A204.1 (cell line): ENCODE measurements around the gene PNMT.
"Not testable (repeated sequence)": the region's sequence is repeated elsewhere in the genome, so short reads cannot be mapped to it uniquely, and the experiment has no call there.

Source experiments
- FAIRE-seq: peaks from 2 replicates; lab custom pipeline; 2012; peaks lifted over from hg19 to GRCh38; lab: Jason Lieb, UNC

PNMT gene

DNA sequence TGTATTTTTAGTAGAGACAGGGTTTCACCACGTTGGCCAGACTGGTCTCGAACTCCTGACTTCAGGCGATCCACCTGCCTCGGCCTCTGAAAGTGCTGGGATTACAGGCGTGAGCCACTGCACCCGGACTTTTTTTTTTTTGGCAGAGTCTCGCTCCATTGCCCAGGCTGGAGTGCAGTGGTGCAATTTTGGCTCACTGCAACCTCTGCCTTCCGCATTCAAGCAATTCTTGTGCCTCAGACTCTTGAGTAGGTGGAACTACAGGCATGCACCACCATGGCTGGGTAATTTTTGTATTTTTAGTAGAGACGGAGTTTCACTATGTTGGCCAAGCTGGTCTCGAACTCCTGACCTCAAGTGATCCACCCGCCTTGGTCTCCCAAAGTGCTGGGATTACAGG, 42.8 kb downstream of the PNMT start:
- FAIRE-seq = not testable (repeated sequence)

DNA sequence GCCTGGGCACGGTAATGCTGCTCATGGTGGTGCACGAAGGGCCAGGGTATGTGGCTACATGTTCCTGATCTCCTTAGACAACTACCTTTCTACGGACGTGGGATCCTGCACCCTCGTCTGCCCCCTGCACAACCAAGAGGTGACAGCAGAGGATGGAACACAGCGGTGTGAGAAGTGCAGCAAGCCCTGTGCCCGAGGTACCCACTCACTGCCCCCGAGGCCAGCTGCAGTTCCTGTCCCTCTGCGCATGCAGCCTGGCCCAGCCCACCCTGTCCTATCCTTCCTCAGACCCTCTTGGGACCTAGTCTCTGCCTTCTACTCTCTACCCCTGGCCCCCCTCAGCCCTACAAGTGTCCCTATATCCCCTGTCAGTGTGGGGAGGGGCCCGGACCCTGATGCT, 43.6 kb downstream of the PNMT start:
- no peak for FAIRE-seq

DNA sequence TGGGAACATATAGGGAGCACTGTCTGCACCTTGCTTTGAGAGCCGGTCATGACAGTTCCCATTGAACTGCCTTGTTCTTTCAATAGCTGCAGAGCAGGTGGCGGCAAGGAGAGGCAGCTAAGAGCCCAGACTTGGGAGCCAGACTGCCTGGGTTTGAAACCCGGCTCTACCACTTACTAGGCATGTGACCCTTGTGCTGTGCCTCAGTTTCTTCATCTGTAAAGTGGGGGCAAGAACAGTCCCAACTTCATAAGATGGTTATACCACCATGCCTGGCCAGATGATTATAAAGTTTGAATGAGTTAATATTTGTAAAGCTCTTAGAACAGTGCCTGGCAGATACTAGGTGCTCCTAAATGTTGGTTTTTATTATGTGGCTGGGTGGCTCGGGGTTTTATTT, 46.0 kb downstream of the PNMT start:
- no peak for FAIRE-seq

DNA sequence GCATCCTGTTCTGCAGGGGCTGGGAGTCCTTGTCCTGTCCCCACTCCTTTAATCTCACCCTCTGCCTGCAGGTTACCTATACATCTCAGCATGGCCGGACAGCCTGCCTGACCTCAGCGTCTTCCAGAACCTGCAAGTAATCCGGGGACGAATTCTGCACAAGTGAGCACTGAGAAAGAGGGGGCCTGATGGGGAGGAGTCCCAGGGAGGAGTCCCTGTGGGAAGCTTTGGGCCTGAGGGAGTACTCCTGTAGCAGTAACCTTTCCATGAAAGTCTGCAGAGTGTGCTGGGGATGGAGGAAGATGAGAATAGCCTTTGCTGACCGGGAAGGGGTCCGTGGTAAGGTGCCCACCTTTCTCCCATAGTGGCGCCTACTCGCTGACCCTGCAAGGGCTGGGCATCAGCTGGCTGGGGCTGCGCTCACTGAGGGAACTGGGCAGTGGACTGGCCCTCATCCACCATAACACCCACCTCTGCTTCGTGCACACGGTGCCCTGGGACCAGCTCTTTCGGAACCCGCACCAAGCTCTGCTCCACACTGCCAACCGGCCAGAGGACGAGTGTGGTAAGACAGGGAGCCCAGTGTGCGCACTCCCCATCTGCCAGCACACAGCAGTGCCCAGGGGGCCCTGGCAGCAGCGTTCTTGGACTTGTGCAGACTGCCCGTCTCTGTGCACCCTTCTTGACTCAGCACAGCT, 47.3 kb downstream of the PNMT start:
- FAIRE-seq = no peak

DNA sequence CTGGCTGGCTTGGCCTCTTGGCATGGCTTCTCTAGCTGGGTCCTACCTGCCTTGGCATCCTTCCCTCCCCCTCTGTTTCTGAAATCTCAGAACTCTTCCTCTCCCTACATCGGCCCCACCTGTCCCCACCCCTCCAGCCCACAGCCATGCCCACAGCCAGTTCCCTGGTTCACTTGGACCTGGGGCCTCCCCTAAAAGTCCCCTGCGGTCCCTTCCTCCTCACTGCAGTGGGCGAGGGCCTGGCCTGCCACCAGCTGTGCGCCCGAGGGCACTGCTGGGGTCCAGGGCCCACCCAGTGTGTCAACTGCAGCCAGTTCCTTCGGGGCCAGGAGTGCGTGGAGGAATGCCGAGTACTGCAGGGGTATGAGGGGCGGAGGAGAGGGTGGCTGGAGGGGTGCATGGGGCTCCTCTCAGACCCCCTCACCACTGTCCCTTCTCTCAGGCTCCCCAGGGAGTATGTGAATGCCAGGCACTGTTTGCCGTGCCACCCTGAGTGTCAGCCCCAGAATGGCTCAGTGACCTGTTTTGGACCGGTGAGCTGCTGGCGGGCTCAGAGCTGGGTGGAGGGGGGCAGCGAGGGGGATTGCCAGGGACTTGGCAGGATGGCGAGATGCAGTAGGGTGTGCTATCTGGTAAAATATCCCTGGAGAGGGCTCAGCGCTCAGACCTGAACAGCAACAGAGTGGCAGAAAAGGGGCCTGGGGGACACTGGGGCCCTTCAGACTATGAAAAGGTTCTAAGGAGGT, 48.0 kb downstream of the PNMT start:
- no peak for FAIRE-seq

DNA sequence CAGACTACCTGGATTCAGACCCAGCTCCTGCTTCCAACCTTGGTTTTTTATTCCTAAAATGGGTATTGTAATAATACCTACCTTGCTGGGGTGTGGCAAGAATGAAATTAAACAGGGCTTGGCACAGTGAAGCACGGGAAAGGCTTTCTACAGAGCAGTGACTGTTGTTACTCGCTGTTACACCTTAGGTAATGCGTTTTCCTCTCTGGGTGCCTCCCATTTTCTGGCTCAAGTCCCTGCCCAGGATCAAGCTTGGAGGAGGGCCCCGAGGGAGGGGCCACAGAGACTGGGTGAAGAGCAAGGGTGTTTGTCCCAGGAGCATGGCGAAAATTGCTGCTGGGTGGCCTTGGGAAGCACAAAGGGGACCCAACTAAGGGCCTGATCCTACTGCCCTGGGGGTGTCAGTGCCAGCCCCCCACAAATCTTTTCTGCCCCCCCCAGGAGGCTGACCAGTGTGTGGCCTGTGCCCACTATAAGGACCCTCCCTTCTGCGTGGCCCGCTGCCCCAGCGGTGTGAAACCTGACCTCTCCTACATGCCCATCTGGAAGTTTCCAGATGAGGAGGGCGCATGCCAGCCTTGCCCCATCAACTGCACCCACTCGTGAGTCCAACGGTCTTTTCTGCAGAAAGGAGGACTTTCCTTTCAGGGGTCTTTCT, 48.8 kb downstream of the PNMT start:
- no peak for FAIRE-seq

DNA sequence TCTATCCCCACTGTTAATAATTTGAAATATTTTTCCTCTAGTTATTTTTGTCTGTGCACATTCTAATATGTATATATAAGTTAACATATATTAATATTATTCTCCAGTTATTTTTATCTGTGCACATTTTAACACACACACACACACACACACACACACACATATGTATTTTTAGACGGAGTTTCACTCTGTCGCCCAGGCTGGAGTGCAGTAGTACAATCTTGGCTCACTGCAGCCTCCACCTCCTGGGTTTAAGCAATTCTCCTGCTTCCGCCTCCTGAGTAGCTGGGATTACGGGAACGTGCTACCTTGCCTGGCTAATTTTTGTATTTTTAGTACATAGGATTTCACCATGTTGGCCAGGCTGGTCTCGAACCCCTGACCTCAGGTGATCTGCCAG, 49.4 kb downstream of the PNMT start:
- FAIRE-seq = no peak

DNA sequence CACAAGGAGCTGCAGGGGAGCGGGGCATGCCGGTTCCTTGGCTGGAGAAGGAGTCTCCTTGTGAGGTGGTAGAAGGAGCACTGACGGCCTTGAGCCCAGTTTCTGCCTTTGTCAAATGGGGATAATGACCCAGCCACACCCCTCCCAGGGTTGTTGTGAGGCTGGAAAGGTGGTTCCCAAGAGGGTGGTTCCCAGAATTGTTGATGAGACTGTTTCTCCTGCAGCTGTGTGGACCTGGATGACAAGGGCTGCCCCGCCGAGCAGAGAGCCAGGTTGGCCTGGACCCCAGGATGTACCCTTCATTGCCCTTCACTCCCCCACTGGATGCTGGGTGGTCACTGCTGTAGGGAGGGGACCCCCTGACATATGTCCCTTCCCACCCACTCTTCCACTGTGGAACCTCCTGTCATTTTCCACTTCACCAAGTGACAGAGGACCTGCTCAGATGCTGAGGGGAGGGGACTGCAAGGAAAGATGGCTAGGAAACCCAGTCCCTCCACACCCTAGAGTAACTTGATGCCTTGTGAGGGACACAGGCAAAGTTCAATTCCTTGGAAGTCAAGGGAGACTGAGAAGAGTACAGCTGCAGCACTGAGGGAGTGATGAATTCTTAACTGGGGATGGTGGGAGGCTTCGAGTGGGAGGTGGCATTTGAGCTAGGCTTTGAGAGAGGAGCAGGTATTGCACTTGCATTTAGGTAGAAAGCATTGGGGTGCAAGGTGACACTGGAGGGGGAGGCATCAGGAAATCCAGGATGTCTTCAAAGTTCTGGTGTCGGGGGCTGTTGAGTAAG, 51.5 kb downstream of the PNMT start:
- FAIRE-seq = no peak
